ENCODE data around the gene GALNT10. TPM values are rescaled to one million over a fixed set of nuclear protein-coding genes. Genes with fewer than 3 reads are reported as not detected.

GALNT10 gene
- total RNA-seq, 1 donor from 2014 or later = 33.1 TPM

- DNase-seq (ENCODE audit: low spot score) = no peak
These were observed 12.1 kb downstream of the GALNT10 start for GRCh38 chr5:154202379-154203260.

DNA sequence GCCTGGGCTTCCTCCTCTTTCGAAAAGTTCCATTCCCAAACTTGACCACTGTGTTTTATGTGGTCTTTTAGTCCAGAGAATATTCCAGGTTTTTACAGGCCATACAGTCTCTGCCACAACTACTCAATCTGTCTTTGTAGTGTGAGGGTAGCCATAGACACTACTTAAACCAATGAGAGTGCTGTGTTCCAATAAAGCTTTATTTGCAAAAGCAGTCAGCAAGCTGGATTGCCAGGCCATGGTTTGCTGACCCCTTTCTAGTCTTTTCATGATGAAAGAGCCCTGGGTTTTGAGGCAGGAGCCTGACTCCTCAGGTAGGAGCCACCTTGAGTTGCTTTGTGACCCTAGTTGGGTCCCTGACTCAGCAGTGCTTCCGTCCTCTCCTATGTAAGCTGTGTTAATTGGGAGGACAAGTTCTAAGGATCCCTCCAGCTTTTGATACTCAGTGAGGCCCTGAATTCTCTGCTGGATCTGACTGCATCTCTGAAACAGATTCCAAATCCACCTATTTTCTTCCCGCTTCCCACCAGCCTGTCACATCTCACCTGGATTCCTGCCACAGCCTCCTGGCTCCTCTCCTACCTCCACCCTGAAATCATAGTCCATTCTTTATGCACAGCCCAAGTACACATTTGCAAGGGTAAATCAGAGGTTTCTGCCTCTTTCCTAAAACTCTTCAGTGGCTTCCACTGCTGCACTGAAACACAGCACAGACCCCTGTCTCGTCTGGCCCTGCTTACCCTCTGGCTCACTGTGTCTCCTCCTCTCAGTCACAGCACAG is 13.5 kb downstream of the GALNT10 start:
- DNase-seq (ENCODE audit: low spot score) = no peak

GRCh38 chr5:154205441-154206117 is 15.0 kb downstream of the GALNT10 start:
- no peak for DNase-seq (ENCODE audit: low spot score)

DNA sequence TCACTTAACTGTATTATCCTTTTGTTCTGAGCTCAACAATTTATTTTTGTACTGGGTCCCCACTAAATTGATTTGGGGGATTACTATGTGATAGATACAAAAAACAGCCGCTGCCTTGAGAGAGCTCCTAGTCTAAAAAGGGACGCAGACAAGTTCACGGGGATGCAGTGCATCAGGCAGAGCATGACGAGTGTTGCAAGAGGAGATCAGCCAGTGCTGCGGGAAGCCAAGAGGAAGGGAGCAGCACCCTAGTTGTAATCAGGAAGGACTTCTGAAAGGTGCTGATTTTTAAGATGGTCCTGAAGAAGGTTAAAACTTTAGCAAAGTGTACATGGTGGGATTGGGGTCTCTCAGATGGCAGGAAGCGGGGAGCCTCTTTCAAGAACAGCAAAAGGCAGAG is 15.8 kb downstream of the GALNT10 start:
- no peak for DNase-seq (ENCODE audit: low spot score)

GRCh38 chr5:154207204-154207603 is 16.7 kb downstream of the GALNT10 start:
- no peak for DNase-seq (ENCODE audit: low spot score)

- DNase-seq (ENCODE audit: low spot score) = no peak
These were observed 19.1 kb downstream of the GALNT10 start for GRCh38 chr5:154209591-154210081.

- no peak for DNase-seq (ENCODE audit: low spot score)
These were observed 19.6 kb downstream of the GALNT10 start for GRCh38 chr5:154210163-154210562.

DNA sequence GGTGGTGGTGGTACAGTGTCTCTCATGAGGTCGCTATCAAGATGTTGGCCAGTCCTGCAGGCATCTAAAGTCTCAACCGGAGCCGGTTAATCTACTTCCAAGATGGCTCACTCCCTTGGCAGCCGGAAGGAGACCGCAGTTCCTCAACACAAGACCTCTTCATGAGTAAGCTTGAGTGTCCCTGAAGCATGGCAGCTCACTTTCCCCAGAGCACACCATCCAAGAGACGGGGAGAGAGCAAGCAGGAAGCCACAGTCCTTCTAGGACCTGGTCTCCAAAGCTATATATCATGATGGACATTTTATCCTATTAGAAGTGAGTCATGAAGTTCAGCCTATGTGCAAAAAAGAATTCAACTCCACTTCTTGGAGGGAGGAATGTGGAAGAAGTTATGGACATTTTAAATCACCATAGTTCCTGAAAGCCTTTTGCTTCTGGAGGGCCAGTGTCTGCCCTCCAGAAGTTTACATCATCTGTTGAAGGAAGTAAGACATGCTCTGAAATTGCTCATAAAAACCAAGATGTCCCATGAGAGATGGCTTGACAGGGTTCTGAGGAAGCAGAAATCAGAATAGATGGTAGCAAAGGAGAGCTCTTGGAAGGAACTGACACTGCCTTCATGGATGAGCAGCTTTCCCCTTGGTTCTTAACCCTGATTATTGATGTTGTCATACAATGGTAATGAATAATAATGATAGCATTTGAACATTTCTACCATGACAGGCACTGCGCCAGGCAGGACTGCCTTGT is 21.3 kb downstream of the GALNT10 start:
- DNase-seq (ENCODE audit: low spot score) = no peak

- DNase-seq (ENCODE audit: low spot score) = no peak
These were observed 23.1 kb downstream of the GALNT10 start for GRCh38 chr5:154213592-154213991.

GRCh38 chr5:154214371-154215106 is 24.0 kb downstream of the GALNT10 start:
- no peak for DNase-seq (ENCODE audit: low spot score)

GRCh38 chr5:154215571-154216325 is 25.2 kb downstream of the GALNT10 start:
- DNase-seq (ENCODE audit: low spot score) = no peak

DNA sequence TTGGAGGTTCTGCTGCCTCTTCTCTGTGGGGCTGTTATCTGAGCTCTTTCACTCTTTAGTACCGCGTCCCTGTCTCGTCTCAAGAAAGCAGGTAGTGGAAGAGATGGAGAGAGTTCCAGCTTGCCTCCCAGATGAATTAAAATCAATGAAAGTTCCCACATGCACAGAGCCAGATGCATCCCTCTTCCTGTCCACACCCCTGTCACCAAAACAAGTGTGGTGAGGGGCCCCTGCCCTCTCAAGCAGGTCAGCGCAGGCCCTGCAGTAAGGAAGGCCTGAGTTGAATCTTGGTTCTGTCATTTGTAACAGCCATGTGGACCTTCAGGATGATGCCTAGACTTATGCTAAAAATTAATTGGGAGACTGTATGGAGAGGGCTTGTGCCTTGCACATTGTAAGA is 26.9 kb downstream of the GALNT10 start:
- no peak for DNase-seq (ENCODE audit: low spot score)

GRCh38 chr5:154218786-154219185 is 28.3 kb downstream of the GALNT10 start:
- DNase-seq (ENCODE audit: low spot score) = no peak

DNA sequence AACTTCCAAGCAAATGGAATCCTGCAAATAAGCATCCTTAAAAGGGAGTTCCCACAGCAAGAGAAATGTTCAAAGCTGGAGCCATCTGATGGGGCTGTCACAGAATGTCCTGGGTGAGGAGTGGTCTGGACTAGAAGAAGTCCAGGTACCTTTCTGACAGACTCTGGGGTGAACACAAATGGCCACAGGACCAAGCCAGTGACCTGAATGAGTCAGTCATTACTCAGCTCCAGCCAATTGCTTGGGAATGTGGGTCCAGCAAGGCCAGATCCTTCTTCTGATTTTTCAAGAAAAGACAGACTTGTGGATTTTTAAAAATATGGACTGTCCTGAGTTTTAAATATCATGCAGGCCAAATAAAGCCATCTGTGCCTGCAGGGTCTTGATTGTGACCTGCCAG is 30.1 kb downstream of the GALNT10 start:
- DNase-seq (ENCODE audit: low spot score) = no peak

GRCh38 chr5:154221371-154221896 is 30.9 kb downstream of the GALNT10 start:
- no peak for DNase-seq (ENCODE audit: low spot score)

- no peak for DNase-seq (ENCODE audit: low spot score)
These were observed 31.9 kb downstream of the GALNT10 start for GRCh38 chr5:154222414-154222813.

- DNase-seq (ENCODE audit: low spot score) = no peak
These were observed 32.8 kb downstream of the GALNT10 start for GRCh38 chr5:154223320-154223719.

GRCh38 chr5:154227090-154227489 is 36.6 kb downstream of the GALNT10 start:
- no peak for DNase-seq (ENCODE audit: low spot score)

- no peak for DNase-seq (ENCODE audit: low spot score)
These were observed 38.2 kb downstream of the GALNT10 start for GRCh38 chr5:154228696-154229095.

Measured in mesenteric fat pad (tissue), 1 donor.